Type B pancreatic cell (in vitro differentiated cells): ENCODE results near the gene NOD1. TPM values are rescaled to one million over a fixed set of nuclear protein-coding genes. Genes with fewer than 3 reads are reported as not detected.

Experiments used
- DNase-seq: peaks from one replicate; pipeline ENCODE4 v3.0.0; 2021; ENCODE audit warnings: mixed read lengths; ENCODE audit not compliant: unreplicated experiment; ENCODE audit errors: extremely low spot score
- H3K27ac Mint-ChIP-seq: 2 replicates; pipeline ENCODE4 v1.8.0; 2021; ENCODE audit warnings: mild to moderate bottlenecking, mixed read lengths
- H3K27me3 Mint-ChIP-seq: 2 replicates; pipeline ENCODE4 v1.8.0; 2021; ENCODE audit warnings: mixed read lengths
- H3K36me3 Mint-ChIP-seq: 2 replicates; pipeline ENCODE4 v1.8.0; 2021; ENCODE audit warnings: mixed read lengths
- H3K4me1 Mint-ChIP-seq: one replicate; pipeline ENCODE4 v1.8.0; 2021; ENCODE audit warnings: mixed read lengths; ENCODE audit not compliant: unreplicated experiment
- H3K4me3 Mint-ChIP-seq: 2 replicates; pipeline ENCODE4 v1.8.0; 2021; ENCODE audit warnings: mild to moderate bottlenecking, mixed read lengths
- H3K9me3 Mint-ChIP-seq: 2 replicates; pipeline ENCODE4 v1.8.0; 2021; ENCODE audit warnings: mixed read lengths
- total RNA-seq: library from RNA; stranded (reverse); gene quantifications from 2 replicates; pipeline ENCODE4 v1.2.1, GENCODE V29; 2021; ENCODE audit warnings: low replicate concordance
- TF ChIP-seq, protein P1 (sequence below): fragments of 200-600 bp; sonication (generic); conservative IDR thresholded peaks from 2 replicates; pipeline ENCODE4 v1.5.0; 2021; ENCODE audit warnings: antibody characterized with exemption, mild to moderate bottlenecking

The NOD1 gene
- total RNA-seq, 1 donor from 2014 or later = 10.9 TPM

GRCh38 chr7:30451539-30452279, 26.9 kb downstream of the NOD1 start:
- Mint-ChIP-seq H3K36me3 (peaks cover 20% of the 10 kb centered on the region), H3K9me3 (no peaks in the 10 kb centered on the region), H3K4me3 (no peak overlapping the region), H3K27ac (no peak overlapping the region), H3K4me1 (peaks cover 3% of the 10 kb centered on the region), H3K27me3 (no peaks in the 10 kb centered on the region)
- no peak for DNase-seq
- TF ChIP-seq, protein P1, sequence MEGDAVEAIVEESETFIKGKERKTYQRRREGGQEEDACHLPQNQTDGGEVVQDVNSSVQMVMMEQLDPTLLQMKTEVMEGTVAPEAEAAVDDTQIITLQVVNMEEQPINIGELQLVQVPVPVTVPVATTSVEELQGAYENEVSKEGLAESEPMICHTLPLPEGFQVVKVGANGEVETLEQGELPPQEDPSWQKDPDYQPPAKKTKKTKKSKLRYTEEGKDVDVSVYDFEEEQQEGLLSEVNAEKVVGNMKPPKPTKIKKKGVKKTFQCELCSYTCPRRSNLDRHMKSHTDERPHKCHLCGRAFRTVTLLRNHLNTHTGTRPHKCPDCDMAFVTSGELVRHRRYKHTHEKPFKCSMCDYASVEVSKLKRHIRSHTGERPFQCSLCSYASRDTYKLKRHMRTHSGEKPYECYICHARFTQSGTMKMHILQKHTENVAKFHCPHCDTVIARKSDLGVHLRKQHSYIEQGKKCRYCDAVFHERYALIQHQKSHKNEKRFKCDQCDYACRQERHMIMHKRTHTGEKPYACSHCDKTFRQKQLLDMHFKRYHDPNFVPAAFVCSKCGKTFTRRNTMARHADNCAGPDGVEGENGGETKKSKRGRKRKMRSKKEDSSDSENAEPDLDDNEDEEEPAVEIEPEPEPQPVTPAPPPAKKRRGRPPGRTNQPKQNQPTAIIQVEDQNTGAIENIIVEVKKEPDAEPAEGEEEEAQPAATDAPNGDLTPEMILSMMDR = no peak

GRCh38 chr7:30450983-30451497, 27.5 kb downstream of the NOD1 start:
- TF ChIP-seq, protein P1 = no peak
- no peaks in the 10 kb centered on the region for H3K27me3 Mint-ChIP-seq
- H3K27ac Mint-ChIP-seq = no peak overlapping the region
- H3K4me1 Mint-ChIP-seq = no peaks in the 10 kb centered on the region
- H3K9me3 Mint-ChIP-seq = no peaks in the 10 kb centered on the region
- peaks cover 25% of the 10 kb centered on the region for H3K36me3 Mint-ChIP-seq
- DNase-seq = no peak
- H3K4me3 Mint-ChIP-seq = no peak overlapping the region

GRCh38 chr7:30450240-30450982, 28.2 kb downstream of the NOD1 start:
- H3K27ac Mint-ChIP-seq = no peak overlapping the region
- peaks cover 28% of the 10 kb centered on the region for H3K36me3 Mint-ChIP-seq
- no peaks in the 10 kb centered on the region for H3K27me3 Mint-ChIP-seq
- H3K4me1 Mint-ChIP-seq = no peaks in the 10 kb centered on the region
- H3K9me3 Mint-ChIP-seq = no peaks in the 10 kb centered on the region
- TF ChIP-seq, protein P1 = no peak
- H3K4me3 Mint-ChIP-seq = no peak overlapping the region
- DNase-seq = no peak

DNA sequence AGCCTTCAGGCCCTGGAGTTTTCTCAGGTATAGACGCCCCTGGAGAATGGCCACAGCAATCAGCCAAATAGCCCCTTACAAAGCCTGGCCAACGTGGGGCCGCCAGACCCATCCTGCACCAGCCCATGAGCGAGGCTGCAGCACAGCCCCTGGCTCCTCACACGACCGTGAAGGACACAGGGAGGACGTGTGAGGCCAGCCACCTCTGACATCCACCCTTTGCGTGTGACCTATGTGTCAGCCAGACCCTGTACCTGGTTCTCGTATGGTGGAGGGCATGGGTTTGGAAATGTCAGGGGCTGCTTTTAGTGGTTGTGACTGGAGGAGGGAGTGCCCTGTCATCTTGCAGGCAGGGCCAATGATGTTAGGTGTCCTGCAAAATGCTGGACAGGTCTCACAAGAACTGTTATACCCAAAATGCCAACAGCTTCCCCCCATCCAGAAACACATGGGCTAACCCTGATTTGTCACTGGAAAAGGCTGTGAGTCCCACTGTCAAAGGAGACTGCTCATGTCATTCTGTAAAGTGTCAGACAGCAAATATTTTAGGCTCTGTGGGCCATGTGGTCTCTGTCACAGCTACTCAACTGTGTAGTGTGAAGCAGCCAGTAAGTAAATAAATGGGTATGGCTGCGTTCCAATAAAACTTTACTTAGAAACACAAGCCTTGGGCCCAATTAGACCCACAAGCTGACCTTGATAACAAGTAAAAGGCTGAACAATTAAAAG, 30.0 kb downstream of the NOD1 start:
- H3K27me3 Mint-ChIP-seq = no peaks in the 10 kb centered on the region
- H3K27ac Mint-ChIP-seq = no peak overlapping the region
- no peaks in the 10 kb centered on the region for H3K9me3 Mint-ChIP-seq
- TF ChIP-seq, protein P1 = no peak
- peaks cover 25% of the 10 kb centered on the region for H3K36me3 Mint-ChIP-seq
- DNase-seq = no peak
- no peak overlapping the region for H3K4me3 Mint-ChIP-seq
- H3K4me1 Mint-ChIP-seq = no peaks in the 10 kb centered on the region

DNA sequence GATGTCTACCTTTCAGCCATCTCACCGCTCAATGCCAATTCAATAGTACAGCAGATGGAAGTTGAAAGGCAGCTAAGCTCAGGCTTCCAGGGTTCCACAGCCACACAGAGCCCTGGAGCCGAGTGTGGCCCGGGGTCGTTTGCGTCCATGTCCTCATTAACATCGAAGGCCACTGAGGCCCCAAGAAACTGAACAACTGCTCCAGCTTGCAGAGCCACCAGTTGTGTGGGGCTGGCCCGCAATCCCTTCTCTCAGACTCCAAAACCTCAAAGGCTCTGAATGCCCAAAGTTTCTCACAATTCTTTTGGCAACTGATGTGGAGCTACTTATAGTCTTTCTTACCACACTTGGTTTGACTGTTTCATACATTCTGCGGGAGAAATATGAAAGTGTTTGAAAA, 31.1 kb downstream of the NOD1 start:
- TF ChIP-seq, protein P1 = no peak
- H3K4me3 Mint-ChIP-seq = no peak overlapping the region
- no peaks in the 10 kb centered on the region for H3K9me3 Mint-ChIP-seq
- no peaks in the 10 kb centered on the region for H3K27me3 Mint-ChIP-seq
- no peaks in the 10 kb centered on the region for H3K4me1 Mint-ChIP-seq
- H3K27ac Mint-ChIP-seq = no peak overlapping the region
- H3K36me3 Mint-ChIP-seq = peaks cover 23% of the 10 kb centered on the region
- DNase-seq = no peak
